Kidney (tissue), 14 donors: ENCODE results near the gene HEXIM1. TPM values are rescaled to one million over a fixed set of nuclear protein-coding genes. Genes with fewer than 3 reads are reported as not detected.

ENCODE experiments used
- DNase-seq, 5 donors: peaks; one replicate each; pipeline ENCODE4 v3.0.0-alpha.2; 2013 to 2020
- FAIRE-seq: peaks from 2 replicates; lab custom pipeline; 2012; peaks lifted over from hg19 to GRCh38; lab: Jason Lieb, UNC
- H3K27ac ChIP-seq, 2 donors: one replicate each; pipeline ENCODE4 v1.7.0; 2013; ENCODE audit warnings: low read depth in 2 of 2, low read length in 2 of 2, inconsistent platforms in 1 of 2
- H3K27me3 ChIP-seq: one replicate; pipeline ENCODE4 v1.7.1; 2013; ENCODE audit warnings: low read length, inconsistent platforms; ENCODE audit not compliant: control insufficient read depth, insufficient read depth
- H3K36me3 ChIP-seq, 3 donors: one replicate each; pipeline versions ENCODE4 v1.7.0 to v1.7.1; 2013; ENCODE audit warnings: low read length in 3 of 3, control low read depth in 1 of 3, inconsistent platforms in 1 of 3; ENCODE audit not compliant: insufficient read depth in 3 of 3, control insufficient read depth in 2 of 3
- H3K4me1 ChIP-seq, 3 donors: one replicate each; pipeline versions ENCODE4 v1.7.0 to v1.7.1; 2013; ENCODE audit warnings: low read length in 3 of 3, inconsistent platforms in 1 of 3, low read depth in 1 of 3; ENCODE audit not compliant: control insufficient read depth in 2 of 3, insufficient read depth in 2 of 3
- H3K4me3 ChIP-seq, 3 donors: one replicate each; pipeline versions ENCODE4 v1.7.0 to v1.8.1; 2013; ENCODE audit warnings: low read length in 3 of 3, control low read depth in 1 of 3, inconsistent platforms in 1 of 3
- H3K9ac ChIP-seq, 3 donors: one replicate each; pipeline versions ENCODE4 v1.7.0 to v1.7.1; 2013; ENCODE audit warnings: low read length in 3 of 3, control low read depth in 1 of 3, inconsistent platforms in 1 of 3
- H3K9me3 ChIP-seq, 3 donors: one replicate each; pipeline versions ENCODE4 v1.7.0 to v1.7.1; 2013; ENCODE audit warnings: low read length in 3 of 3, control low read depth in 1 of 3, inconsistent platforms in 1 of 3; ENCODE audit not compliant: control insufficient read depth in 2 of 3, insufficient read depth in 1 of 3
- intact Hi-C: fragments of 100-400 bp; cut with DNase I; formaldehyde crosslinking; loops from one replicate; pipeline ENCODE4 v1.11.1; 2022
- polyA plus RNA-seq: library from polyadenylated mRNA; stranded (reverse); fragments of 350-450 nt; fragmentation: Illumina TruSeq; extraction: RNeasy Lipid Tissue Mini Kit (QIAGEN cat#74804); gene quantifications from one replicate; pipeline ENCODE4 v1.2.3, GENCODE V29; 2014; ENCODE audit warnings: low read depth, low replicate concordance; ENCODE audit not compliant: insufficient read depth
- total RNA-seq: library from RNA; stranded (reverse); fragmentation: NEBNext Ultra II Directional; extraction: Animal tissue kit (Norgen Biotek cat#: 25700); gene quantifications from one replicate; pipeline ENCODE4 v1.2.1, GENCODE V29; 2021
- TF ChIP-seq, protein P1 (sequence below): IDR thresholded peaks from 3 replicates; pipeline ENCODE4 v1.5.1; 2012; ENCODE audit warnings: mild to moderate bottlenecking, moderate library complexity, borderline replicate concordance; ENCODE audit not compliant: insufficient read depth; ENCODE audit errors: extremely low read depth
- donor health status: control.
- donor health status: control.
- donor health status: control.
- donor health status: control.
- donor health status: control.
- donor health status: DM: yes; HTN: yes; CAD: no.
- donor health status: Normal renal cell carcinoma (clear cell type).

The HEXIM1 gene
- total and polyA plus RNA-seq, 2 donors from 2014 or later: 25.0 to 34.7 TPM

DNA sequence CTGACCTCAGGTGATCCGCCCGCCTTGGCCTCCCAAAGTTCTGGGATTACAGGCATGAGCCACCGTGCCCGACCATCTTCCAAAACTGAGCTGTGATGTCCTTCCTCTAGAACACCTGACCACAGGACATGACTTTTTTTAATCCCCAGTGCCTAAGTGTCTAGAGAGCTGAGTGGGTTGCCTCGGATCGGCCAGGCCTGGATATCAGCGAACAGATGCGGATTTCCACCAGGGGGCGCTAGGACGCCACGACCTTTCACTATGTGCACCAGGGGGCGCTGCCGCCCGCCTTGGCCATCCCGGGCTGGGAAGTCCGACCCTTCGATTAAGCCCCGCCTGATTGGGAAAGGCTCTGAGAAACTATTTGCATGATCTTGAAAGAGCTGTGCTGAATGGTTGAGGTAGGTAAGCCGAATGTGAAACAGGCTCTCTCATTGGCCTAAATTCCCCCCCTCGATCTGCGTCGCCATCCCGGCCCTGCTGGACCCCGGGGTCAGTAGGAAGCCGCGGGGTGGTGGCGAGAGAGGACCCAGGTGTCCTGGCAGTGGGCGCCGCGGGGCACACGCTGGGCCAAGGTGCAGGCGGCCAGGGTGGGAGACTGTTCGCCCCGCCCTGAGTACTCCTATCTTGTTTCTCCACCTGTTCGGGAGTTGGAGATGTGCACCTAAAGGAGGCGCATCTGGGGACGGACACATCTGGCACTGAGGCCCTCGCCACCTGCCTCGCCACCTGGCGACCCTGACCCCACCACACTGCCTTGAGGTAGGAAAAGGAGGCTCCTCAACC lies 12.9 kb upstream of the HEXIM1 start, which contains the start of gene ACBD4:
TSS of gene ACBD4 (plus strand) at position 496 of the 786 bp plus-strand sequence. CDS start 458 bp downstream, outside the sequence.
- H3K4me1 ChIP-seq: peaks cover 0 to 19% (median 6%) of the 10 kb centered on the region in 3 donors
- H3K27me3 ChIP-seq: no peaks in the 10 kb centered on the region
- peak; percentile 96 to 99 (median 97) for DNase-seq
- H3K27ac ChIP-seq: peak within 1 kb of the TSS; percentile 79 to 85
- H3K9ac ChIP-seq: peak within 1 kb of the TSS; percentile 45 to 99 (median 83)
- H3K4me3 ChIP-seq: peak within 1 kb of the TSS; percentile 68 to 92 (median 88)
- FAIRE-seq: peak; percentile 98
- peaks cover 0 to 4% (median 0%) of the 10 kb centered on the region in 3 donors for H3K36me3 ChIP-seq
- intact Hi-C loops: loop anchor here (10.0 kb wide), 1 partner anchor 59 kb away; no protein-coding TSS in a partner anchor
- H3K9me3 ChIP-seq: no peaks in the 10 kb centered on the region
- TF ChIP-seq, protein P1, sequence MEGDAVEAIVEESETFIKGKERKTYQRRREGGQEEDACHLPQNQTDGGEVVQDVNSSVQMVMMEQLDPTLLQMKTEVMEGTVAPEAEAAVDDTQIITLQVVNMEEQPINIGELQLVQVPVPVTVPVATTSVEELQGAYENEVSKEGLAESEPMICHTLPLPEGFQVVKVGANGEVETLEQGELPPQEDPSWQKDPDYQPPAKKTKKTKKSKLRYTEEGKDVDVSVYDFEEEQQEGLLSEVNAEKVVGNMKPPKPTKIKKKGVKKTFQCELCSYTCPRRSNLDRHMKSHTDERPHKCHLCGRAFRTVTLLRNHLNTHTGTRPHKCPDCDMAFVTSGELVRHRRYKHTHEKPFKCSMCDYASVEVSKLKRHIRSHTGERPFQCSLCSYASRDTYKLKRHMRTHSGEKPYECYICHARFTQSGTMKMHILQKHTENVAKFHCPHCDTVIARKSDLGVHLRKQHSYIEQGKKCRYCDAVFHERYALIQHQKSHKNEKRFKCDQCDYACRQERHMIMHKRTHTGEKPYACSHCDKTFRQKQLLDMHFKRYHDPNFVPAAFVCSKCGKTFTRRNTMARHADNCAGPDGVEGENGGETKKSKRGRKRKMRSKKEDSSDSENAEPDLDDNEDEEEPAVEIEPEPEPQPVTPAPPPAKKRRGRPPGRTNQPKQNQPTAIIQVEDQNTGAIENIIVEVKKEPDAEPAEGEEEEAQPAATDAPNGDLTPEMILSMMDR: peak; percentile 100

DNA sequence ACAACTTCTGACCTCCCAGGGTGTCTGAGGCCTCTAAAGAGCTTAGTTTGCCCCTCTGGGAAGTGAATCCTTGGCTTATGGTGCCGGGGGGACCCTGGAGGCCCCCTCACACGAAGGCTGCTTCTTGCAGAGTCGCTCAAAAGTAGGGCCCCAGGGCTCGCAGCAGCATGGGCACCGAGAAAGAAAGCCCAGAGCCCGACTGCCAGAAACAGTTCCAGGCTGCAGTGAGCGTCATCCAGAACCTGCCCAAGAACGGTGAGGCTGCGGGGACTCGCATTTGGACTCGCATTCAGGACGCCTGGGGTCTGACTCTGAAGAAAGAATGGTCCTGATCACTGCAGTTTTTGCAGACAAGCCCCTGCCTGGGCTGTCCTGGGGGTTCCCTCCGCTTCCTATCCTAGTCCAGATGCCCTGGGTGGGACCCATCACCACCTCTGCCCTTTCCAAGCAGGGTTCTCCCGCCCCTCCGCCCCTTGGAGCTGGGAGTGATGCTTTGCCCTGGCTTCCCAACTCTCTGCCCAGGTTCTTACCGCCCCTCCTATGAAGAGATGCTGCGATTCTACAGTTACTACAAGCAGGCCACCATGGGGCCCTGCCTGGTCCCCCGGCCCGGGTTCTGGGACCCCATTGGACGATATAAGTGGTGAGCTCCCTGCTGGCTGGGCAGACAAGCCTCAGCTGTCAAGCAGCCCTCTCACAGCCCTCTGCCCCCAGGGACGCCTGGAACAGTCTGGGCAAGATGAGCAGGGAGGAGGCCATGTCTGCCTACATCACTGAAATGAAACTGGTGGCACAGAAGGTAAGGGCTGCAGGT lies 12.1 kb upstream of the HEXIM1 start:
- Histone ChIP-seq H3K36me3 (peaks cover 0 to 4% (median 0%) of the 10 kb centered on the region in 3 donors), H3K9ac (peak overlapping the region; percentile 45 to 99 (median 83)), H3K9me3 (no peaks in the 10 kb centered on the region), H3K4me3 (peak overlapping the region; percentile 68 to 92 (median 88)), H3K27me3 (no peaks in the 10 kb centered on the region), H3K27ac (peak overlapping the region; percentile 79 to 85), H3K4me1 (peaks cover 0 to 19% (median 6%) of the 10 kb centered on the region in 3 donors)
- FAIRE-seq (no peak), DNase-seq (peak in 1 of 5 donors; percentile 79)
- TF ChIP-seq, protein P1: no peak
- intact Hi-C loops: loop anchor here (10.0 kb wide), 1 partner anchor 59 kb away; no protein-coding TSS in a partner anchor

DNA sequence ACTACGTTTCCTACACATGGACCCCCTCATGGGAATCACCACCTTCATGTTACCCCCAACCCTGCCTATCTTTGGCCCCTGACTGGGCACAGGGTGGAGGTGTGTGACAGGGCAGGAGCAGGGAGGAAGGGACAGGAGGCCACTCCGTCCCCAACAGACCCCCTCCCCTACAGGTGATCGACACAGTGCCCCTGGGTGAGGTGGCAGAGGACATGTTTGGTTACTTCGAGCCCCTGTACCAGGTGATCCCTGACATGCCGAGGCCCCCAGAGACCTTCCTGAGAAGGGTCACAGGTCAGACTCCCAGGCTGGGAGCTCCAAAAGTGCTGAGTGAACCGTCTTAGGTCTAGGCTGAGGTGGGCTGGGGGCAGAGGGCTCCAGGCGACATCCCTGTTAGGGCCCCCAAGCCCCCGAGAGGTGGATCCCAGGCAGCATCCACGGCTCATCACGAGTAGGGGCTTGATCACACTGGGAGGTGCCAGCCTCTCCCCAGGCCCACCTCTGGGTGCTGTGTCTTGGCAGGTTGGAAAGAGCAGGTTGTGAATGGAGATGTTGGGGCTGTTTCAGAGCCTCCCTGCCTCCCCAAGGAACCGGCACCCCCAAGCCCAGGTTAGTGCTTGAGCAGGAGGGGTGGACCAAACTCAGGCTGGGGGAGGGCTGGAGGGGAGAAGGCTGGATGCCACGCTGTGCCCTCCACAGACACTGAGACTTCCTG lies 11.3 kb upstream of the HEXIM1 start:
- Histone ChIP-seq H3K4me3 (peak overlapping the region in 1 of 3 donors; percentile 92), H3K36me3 (peaks cover 0 to 4% (median 0%) of the 10 kb centered on the region in 3 donors), H3K9ac (peak overlapping the region in 1 of 3 donors; percentile 83), H3K27me3 (no peaks in the 10 kb centered on the region), H3K9me3 (no peaks in the 10 kb centered on the region), H3K4me1 (peaks cover 0 to 15% (median 6%) of the 10 kb centered on the region in 3 donors), H3K27ac (peak overlapping the region; percentile 85 to 91)
- DNase-seq: peak in 1 of 5 donors; percentile 65
- TF ChIP-seq, protein P1: no peak
- intact Hi-C loops: loop anchor here (10.0 kb wide), 1 partner anchor 58 kb away; no protein-coding TSS in a partner anchor
- no peak for FAIRE-seq
